Measurements from ENCODE around the gene OSBPL8.
"Not testable (repeated sequence)": the region's sequence is repeated elsewhere in the genome, so short reads cannot be mapped to it uniquely, and the experiment has no call there.

- TF ChIP-seq CTCF, POLR2A (IDR thresholded peaks at IDR 0.05): not testable (repeated sequence)
Observed at GRCh38 chr12:76376876-76377275, 182.7 kb downstream of the OSBPL8 start.

Data from body of pancreas (tissue), 4 donors.